A673 (cell line): ENCODE results near the gene TTL.

ENCODE experiments used
- EZH2 ChIP-seq: fragments of 200-600 bp; sonication (generic); IDR thresholded peaks from 2 replicates; pipeline ENCODE4 v1.6.1; 2017; ENCODE audit warnings: borderline replicate concordance, low read depth, mild to moderate bottlenecking, mixed read lengths, antibody characterized with exemption, low read length; ENCODE audit not compliant: poor library complexity, severe bottlenecking
- TF ChIP-seq, protein P1 (sequence below): fragments of 300-800, 200-600 bp; sonication (generic); conservative IDR thresholded peaks from 2 replicates; pipeline ENCODE4 v1.5.1; 2017; ENCODE audit warnings: low read depth, mild to moderate bottlenecking, antibody characterized with exemption, low read length, moderate library complexity, mixed read lengths

DNA sequence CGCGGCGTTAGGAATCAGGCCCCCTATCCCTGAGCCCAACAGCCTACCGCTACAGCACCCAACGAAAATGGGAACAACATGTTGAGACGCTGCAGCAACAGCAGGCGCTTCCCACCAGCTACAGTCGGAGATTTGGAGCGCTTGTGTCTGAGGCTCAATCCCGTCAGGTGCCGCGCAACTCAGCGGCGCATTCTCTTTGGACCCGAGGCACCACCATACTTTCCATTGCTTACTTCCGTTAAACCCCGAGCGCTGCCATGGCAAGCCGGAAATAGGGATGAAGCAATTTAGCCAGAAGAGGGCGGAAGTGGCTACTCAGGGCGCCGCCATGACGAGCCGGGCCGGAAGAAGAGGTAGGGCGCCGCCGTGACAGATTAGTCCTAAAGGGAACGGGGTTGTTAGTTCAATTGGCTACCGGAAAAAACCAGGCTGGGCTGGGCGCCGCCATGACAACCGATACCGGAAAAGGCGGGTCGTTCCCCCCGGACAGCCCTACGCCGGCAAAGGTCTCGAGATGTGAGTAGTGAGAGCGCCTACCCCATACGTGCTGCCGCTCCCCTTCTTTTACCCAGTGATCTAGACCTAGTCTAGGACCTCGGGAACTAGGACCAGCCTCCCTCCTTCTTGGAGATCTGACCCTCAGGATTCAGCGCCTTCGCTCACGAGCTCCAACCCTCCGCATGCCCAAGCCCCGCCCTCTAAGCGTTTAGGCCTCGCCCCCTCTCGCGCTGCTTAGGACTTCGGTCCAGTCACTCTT lies 102.4 kb downstream of the TTL start, which contains the start of gene CHCHD5:
- TF ChIP-seq, protein P1, sequence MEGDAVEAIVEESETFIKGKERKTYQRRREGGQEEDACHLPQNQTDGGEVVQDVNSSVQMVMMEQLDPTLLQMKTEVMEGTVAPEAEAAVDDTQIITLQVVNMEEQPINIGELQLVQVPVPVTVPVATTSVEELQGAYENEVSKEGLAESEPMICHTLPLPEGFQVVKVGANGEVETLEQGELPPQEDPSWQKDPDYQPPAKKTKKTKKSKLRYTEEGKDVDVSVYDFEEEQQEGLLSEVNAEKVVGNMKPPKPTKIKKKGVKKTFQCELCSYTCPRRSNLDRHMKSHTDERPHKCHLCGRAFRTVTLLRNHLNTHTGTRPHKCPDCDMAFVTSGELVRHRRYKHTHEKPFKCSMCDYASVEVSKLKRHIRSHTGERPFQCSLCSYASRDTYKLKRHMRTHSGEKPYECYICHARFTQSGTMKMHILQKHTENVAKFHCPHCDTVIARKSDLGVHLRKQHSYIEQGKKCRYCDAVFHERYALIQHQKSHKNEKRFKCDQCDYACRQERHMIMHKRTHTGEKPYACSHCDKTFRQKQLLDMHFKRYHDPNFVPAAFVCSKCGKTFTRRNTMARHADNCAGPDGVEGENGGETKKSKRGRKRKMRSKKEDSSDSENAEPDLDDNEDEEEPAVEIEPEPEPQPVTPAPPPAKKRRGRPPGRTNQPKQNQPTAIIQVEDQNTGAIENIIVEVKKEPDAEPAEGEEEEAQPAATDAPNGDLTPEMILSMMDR, result peak; percentile 38
- TF ChIP-seq EZH2, result no peak
